GM18498 (cell line): ENCODE measurements around the gene CRACR2B.

Experiments used
- ATAC-seq: cut with Tn5 transposase; IDR thresholded peaks from one replicate; pipeline ENCODE4 v1.9.1; 2021; ENCODE audit warnings: mild to moderate bottlenecking, moderate library complexity; ENCODE audit not compliant: unreplicated experiment

The CRACR2B gene

DNA sequence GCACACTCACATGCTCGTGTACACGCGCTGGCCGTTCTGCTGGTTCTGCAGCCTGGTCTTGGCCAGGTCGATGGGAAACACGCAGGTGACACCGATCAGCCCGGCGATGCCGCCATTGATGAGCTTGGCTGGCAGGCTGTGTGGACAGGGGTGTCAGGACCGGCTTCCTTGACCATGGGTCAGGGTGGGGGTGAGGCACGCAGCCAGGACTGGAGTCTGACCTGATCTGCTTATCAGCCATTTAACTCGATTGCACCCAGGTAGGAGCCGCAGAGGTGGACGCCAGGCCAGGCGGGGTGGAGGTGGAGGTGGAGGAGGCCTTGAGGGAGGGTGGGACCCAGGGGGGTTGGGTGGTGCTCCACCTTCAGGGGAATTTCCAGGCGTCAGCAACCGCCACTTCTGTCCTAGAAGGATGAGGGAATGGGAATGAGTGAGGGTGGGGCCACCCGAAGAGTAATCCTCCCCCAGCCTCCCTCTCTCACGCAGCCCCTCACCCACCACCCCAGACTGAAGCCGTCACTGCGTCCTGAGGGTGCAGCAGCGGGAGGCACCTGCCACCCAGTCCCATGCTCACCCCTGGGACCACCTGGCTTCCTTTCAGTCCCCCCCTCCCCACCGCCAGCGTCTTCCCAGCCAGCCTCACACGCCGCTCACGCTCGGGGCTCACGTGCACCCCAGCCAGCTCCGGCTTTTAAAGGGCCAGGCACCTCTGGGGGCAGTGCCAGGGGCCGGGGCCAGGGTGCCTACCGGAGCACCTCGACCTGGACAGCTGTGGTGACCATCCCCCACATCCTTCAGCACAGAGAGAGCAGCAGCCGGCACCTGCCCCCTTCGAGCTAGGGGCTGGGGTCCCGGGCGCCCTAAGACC lies 32.7 kb upstream of the CRACR2B start:
- ATAC-seq = no peak

DNA sequence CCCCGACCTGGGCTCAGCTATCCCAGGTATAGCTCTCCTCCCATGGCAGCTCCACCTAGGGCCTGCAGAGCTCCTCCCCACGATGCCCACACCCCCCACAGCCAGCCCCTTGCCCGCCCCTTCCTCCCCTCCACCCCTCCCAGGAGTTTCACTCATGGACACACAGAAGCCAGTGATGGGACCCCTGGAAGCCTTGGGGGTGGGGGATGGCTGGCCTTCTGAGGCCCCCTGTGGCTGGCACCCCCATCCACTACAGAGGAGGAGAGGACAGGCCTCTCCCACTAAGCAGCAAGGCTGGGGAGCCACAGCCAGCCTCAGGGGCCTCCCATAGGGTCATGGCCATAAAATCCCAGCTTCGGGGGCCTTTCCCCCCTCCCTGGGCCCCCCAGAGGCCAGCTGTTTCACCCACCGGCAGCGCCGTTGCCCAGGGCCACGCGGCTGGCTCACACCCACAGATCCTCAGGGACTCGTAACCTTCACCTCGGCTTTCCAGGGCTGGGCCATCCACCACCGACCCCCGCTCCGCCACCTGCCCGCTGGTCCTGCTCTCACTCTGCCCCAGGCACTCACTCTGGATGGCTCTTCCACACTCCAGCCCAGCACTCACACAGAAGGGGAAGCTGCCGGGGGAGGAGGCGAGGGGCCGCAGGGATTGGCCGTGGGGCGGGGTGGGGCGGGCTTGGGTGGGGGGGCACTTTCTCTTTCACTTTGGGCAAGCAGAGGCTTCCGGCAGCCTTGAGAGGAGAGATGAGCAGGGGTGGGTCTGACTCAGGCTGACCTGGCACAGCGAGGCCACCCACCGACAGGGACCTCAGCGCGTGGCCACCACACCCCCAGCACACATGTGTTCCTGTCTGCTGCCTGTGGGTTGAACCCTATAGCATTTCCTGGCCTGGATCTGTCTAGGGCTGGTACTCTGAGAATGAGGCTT lies 31.8 kb upstream of the CRACR2B start:
- peak; percentile 26 for ATAC-seq

DNA sequence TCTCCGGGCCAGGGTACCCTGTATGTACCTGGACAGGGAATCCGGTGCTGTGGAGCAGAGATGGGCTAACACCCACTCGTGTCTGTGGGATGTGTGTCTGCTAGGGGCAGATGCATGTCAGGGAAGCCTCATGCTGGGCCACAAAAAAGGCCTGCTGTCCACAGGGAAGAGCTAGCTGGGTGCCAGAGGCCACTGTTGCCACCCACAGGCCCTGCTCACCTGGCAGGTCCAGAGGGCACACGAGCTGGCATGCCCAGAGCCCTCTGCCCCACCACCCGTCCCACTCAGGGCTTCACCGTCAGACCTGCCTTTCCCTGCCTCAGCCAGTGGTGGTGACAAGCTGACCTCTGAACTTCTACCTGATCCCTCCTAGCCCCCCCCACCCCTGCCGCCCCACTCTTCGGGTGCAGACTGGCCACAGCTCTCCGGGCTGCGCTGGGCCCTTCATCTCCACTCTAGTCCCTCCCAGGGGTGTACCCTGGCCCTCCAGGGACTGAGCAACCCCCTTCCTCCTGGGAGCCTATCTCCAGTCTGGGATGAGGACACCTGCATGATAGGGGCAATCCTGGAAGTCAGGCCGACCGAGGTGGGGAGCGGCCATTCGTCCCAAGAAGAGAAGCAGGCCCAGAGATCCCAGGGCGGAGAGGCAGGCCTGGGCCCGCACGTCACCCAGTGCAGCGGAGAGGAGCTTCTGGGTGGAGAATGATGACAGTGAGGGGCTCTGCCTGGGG lies 31.0 kb upstream of the CRACR2B start:
- ATAC-seq = no peak

DNA sequence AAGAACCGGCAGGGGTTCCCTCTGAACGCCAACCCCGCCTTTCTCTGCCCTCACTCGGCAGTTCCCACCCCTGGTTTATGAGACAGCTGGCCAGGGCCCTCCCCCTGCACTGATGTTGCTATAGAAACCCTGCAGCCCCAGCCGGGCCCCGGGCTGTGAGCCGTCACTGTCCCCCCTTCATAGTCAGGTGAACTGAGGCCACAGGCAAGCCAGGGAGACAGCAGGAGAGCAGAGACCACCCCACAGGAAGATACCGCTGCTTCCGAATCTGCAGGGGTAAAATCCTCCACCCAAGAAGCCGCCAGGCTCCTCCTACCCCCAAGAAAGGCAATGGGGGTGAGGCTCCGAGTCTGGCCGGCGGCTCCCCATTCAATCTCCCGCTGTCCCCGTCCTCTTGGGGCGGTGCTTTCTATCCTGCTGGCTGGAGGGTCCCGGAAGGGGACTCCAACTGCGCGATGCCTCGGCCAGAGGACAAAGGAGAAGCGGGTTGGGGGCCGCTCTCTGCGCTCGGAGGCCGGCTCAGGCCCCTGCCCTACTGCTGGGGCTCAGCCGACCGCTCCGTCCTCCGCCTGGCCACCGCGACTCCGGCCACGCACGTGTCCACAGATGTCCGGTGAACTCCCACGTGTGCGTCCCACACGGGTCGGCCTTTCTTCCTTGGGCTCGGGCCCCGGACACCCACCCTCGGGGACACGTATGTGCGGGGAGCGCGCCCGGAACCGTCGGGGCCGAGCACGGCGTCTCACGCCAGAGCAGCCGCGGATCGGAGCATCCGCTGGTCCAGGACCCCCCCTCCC lies 30.2 kb upstream of the CRACR2B start:
- peak; percentile 46 for ATAC-seq

DNA sequence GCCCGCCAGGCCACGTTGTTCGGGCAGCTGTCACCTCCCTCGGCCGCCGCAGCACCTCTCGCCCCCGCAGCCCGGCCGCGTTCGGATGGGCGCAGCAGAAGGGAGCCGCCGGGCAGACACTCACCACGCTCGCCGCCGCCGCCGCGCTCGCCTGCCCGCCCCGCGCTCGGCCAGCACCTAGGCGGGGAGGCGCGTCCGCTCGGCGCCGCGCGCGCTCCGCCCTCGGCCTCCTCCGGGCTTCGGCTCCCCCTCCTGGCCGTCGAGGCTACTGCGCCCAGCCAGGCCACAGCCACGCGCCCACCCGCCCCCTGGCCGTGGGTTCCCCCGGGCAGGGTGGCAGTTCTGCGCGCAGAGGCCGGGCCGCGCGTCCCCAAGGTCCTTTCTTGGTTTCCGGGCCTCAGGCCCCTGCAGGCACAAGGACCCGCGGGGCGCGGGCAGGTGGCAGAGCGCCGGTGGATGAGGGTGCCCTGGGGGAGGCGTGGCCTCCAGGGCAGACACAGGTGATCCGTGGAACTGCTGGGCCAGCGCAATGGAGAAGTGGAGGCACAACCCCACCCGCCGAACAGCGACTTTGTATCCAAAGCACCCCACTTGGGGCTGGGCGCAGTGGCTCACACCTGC lies 29.5 kb upstream of the CRACR2B start, which contains the start of gene SLC25A22:
SLC25A22 (minus strand) TSS at position 189 of the 621 bp plus-strand sequence. CDS start 3,275 bp downstream, outside the sequence.
- peak; percentile 67 for ATAC-seq

DNA sequence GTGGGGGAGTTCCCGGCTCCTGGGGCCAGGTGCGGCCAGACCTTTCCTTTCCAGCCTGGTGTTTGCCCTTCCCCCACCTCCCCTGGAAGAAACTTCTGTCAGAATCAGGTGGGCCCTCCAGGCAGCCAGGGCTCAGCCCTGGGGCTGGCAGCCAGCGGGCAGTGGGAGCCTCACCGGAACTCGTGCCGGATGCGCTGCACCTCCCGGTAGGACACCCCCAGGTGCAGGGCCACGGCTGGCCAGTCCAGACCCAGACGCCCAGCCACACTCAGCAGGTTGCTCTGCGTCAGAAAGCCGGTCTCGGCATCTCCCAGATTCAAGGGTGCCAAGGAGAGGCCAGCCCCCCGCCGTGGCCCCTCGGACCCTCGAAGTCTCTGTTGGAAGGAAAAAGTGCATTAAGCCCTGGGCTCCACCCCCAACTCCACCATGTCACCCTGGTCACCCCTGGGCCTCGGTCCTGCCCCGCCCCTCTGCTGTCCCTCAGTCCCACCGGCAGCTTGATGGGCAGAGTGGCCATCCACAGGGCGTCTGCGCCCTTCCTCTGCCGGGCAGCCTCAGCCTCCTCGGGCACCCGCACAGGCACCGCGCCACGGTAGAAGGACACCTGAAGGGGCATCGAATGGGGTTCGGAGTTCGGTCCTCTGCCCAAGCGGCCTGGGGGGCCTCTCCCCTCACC lies 27.9 kb upstream of the CRACR2B start:
- ATAC-seq = no peak

DNA sequence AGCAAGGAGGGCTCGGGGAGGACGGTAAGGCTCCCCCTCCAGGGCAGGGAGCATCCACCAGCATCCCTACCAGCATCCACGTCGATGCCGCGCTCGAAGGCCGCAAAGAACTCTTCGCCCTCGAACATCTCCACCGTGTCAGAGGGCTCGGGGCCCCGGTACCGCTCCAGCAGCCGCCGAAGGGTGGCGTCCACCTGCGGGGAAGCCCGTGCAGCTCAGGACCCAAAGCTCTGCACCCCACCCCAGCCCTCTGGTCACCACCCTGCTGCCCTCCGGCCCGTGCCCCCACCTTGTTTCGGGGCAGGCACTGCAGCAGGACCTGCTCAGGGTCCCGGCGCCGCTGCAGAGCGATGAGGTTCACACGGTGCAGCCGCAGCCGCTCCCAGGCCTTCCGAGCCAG lies 27.2 kb upstream of the CRACR2B start:
- no peak for ATAC-seq

DNA sequence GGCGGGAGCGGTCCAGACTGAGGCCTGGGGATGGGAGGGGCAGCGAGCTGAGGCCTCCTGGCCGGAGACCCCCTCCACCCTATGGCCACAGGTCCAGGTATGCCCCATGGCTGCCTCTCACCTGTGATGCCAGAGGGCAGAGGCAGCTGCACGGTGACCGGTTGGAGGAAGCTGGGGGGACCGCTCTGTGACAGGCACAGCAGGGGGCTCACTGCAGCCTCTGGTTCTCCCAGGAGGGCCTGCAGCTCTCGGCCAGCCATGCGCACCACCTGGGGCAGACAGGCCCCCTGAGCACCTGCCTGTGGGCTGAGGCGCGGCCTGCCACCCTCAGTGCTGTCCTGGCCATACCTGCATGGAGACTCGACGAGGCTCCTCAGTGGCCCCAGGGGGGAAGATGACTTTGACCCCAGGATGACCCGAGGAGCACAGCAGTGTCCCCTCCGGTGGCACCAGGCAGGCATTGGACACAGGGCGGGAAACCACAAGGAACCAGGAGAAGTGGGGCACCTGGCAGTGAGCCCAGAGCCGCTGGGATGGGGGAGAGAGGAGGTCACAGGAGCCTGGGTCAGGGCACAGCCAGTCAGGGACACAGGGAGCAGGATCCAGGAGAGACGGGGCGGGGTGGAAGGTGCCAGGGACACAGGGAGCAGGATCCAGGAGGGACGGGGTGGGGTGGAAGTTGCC lies 26.5 kb upstream of the CRACR2B start:
- no peak for ATAC-seq

DNA sequence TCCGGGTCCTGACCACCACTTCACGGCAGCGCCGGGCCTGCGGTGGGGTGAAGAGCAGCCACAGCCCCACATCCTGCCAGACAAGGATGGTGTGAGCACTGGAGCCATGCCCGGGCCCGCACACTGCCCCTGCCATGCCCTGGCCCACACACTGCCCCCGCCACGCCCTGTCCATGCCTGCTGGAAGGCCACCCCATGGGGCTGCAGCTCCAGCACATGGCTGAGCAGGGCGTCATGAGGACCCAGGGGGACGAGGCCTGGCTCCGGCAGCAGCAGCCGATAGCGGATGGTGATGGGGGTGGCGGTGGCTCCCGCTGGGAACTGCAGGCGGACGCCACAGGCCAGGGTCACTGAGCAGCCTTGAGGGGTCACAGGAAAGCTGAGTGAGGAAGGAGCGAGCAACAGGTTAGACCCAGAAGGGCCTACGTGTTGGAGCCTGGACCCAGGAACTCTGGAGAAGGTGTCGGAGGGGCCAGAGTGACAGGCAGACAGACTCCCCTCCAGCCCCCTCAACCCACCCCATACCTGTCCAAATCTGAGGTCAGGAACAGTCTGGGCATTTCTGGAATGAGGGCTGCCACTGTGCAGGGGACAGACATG lies 25.6 kb upstream of the CRACR2B start:
- no peak for ATAC-seq

DNA sequence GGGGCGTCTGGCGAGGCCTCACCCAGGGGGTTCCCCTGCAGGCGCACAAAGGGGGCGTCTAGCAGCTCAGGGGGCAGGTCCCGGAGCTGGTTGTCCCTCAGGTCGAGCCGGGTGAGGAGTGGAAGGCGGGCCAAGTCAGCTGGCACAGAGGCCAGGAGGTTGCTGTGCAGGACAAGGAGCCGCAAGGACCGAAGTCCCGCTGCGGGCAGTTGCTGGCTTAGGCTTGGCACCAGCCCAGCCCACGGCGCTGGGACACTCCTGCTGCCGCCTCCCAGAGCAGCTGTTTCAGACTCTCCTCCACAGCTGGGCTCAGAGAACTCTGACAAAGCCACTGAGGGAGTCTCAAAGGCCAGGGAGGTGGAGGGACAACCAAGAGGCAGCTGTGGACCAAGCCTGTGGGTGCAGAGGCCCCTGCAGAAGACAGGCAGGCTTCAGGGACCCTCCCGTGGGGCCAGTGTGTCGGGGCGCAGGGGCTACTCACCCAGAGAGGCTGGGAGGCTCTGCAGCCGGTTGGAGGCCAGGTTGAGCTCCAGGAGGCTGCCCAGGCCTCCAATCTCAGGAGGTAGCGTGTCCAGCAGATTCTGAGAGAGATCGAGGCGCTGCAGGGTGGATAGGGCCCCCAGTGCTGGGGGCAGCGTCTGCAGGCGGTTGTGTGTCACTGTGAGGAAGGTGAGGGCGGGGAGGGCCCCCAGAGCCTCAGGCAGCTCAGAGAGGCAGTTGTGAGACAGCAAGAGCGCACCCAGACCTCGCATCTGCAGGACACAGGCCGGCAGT lies 24.8 kb upstream of the CRACR2B start:
- ATAC-seq = no peak

DNA sequence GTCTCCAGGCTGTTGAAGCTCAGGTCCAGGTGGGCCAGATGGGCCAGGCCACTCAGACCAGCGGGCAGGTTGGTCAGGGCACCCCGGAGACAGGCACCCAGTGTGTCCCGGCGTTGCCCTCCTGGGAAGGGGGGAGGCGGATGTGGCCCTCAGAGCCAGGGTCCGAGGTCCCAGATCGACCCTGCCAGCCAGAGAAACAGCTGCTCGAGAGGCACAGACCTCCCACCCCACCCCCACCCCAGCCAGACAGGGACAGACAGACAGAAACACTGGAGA lies 24.3 kb upstream of the CRACR2B start:
- no peak for ATAC-seq

DNA sequence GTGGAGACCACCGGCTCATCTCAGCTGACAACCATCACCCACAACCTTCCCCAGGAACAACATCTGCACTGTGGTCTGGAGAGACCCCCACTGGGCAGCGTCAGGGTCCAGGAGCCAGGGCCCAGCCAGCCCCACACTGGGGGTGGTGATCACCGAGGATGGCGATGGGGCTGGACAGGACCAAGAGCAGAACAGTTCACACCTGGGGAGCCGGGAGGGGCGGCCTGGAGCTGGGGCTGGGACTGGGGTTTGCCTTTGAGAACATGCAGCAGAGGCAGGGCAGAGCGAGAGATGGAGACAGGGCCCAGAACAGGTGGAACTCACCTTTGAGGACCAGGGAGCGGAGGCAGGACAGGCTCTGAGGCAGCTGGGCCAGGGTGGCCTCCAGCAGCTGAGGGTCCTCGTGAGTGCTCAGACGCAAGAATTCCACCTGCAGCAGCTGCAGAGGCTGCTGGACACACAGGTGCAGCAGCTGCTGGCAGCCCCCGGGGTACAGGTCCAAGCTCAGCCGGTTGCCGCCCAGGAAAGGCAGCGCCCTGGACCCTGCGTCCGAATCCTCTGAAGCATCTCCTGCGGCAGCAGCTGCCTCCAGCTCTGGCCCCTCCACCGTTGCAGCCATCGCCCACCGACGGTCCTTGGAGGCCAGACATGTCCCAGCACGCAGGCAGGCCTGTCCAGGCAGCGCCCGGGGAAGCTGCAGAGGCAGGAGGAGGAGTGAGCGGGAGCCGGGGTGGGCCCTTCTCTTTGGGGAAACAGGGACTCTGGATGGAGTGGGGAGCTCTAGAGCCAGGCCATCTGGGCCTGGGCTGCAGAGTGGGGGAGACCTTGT lies 23.7 kb upstream of the CRACR2B start:
- ATAC-seq = no peak

DNA sequence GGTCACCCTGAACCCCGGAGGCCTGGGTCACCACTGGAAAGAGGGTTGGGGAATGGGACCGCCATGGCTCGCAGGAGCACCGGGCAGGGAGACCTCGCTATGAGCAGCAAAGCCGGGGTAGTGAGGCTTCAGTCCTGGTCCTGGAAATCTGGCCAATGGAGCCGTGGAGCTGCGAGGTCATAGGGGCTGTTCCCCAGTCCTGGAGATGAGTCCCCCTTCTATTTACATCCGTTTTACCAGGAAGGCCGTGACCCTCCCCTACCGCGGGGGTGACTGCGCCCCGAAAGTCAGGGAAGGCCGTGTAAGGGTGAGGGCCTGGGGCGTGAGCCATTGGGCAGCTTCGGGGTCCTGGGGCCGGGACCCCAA lies 23.1 kb upstream of the CRACR2B start:
- ATAC-seq = no peak

DNA sequence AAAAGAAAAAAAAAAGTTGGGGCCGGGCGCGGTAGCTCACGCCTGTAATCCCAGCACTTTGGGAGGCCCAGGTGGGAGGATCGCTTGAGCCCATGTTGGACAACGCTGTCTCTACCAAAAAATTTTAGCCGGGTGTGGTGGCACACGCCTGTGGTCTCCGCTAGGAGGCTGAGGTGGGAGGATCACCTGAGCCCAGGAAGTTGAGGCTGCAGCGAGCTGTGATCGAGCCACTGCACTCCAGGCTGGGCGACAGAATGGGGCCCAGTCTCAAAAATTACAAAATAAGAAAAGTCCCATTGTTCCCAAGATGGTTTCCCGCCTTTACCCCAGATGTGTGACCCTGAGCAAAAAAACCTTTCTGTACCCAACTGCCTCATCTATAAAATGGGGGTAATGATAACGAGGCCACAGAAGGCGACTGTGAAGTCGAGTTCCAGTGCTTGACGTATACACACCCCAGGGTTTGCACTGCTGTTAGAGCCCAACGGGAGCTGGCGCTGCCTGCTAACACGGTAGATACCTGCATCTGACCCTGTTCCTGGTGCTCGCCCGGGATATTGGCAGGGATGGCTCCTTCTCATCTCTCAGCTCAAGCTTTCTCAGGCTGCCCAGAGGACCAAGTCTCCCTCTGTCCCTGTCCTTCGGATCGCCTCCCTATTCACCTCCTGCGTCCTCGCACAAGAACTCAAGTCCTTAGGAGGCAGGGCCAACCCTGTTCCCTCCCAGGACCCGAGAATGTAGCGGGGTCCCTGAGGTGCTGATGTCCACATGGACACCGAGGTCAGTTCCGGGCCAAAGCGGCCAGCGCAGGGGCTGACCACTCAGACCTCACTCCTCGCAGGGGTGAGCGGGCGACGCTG lies 19.1 kb upstream of the CRACR2B start:
- ATAC-seq = no peak

DNA sequence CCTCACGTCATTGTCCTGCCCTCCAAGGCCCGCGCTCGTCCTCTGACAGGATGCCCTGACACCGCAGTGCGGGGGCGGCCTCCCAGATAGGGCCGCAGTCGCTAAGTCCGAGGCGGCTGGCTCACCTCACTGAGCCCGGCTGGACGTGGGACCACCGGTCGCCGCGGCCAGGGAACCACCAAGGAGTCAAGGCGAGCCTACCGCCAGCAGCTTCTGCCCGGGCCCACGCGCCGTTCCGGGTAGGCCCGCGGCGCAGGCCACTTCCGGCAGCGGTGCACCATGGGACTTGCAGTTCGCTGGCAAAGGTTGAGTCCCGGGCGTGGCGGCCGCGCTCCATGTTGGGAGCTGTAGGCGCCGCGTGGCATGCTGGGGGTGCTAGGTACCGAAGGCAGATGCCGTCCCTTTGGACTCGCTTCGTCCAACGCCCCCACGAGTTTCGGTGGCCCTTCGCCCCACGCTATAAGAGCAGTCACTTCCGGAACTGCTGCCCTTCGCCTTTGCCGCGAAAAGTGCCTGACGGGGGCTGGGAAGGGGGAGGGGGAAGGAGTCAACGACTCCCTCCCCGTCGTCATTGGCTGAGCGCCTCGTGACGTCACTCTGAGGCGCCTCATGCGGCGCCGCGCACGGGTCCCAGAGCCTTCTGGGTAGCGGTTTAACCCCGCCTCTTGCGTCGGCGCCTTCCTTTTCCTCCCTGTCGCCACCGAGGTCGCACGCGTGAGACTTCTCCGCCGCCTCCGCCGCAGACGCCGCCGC lies 18.3 kb upstream of the CRACR2B start, which contains the start of gene RPLP2:
RPLP2 (plus strand) TSS at position 681 of the 753 bp plus-strand sequence. CDS start 268 bp downstream, outside the sequence.
- ATAC-seq = peak; percentile 76
